SK-N-SH treated with all-trans-retinoic acid at 6 μM for 48 hours (cell line): ENCODE measurements around the gene LNX2.

Source experiments
- ISL1 ChIP-seq: fragments of 250-450 bp; sonication (Bioruptor Pico); IDR thresholded peaks from 2 replicates; pipeline ENCODE4 v2.1.2; 2022; ENCODE audit warnings: mild to moderate bottlenecking, moderate library complexity
- SNAI2 ChIP-seq: fragments of 250-450 bp; sonication (Bioruptor Pico); IDR thresholded peaks from 2 replicates; pipeline ENCODE4 v1.5.0; 2020; ENCODE audit warnings: mild to moderate bottlenecking, moderate library complexity
- ZFP30 ChIP-seq: fragments of 450-650 bp; formaldehyde crosslinking; IDR thresholded peaks from 2 replicates; pipeline ENCODE4 v1.5.0; 2022; ENCODE audit warnings: mild to moderate bottlenecking, moderate library complexity
- ZNF565 ChIP-seq: fragments of 450-650 bp; formaldehyde crosslinking; conservative IDR thresholded peaks from 2 replicates; pipeline ENCODE4 v1.5.0; 2020; ENCODE audit warnings: low read depth, mild to moderate bottlenecking, moderate library complexity

DNA sequence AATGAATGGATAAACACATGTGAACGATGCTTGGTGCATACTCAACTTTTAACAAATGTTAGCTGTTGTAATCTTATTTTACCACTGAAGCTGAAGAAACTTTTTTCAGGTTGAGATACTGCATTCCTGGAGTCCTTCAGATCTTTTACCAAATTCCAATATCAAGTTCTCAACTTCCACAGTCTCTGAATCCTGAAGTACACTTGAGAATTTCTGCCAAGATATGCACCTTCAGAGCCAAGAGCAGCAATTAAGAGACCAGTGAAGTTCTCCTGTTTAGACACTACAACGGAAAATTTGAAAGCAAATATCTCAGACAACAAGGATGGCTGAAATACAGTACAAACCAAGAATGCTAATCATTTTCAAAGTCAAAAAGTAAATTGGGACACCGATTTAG is 85.3 kb downstream of the LNX2 start:
- TF ChIP-seq ZNF565 (CRISPR knock-in tag), result no peak
- no peak for TF ChIP-seq ZFP30 (CRISPR knock-in tag)
- TF ChIP-seq ISL1 (CRISPR knock-in tag), result no peak
- TF ChIP-seq SNAI2 (CRISPR knock-in tag), result no peak
